HEK293 (cell line): ENCODE data around the gene PCDHGB2.

Experiments
- CTCF ChIA-PET: fragments of 350-600 bp; formaldehyde crosslinking; extraction: SDS; loops from one replicate; lab custom pipeline; 2021; ENCODE audit warnings: antibody characterized with exemption; lab: Yijun Ruan, JAX
- POLR2A ChIA-PET: fragments of 300-600 bp; formaldehyde crosslinking; extraction: SDS; loops from one replicate; lab custom pipeline; 2020; ENCODE audit warnings: antibody characterized with exemption, inconsistent platforms; lab: Yijun Ruan, JAX
- H3K27ac ChIP-seq: fragments of 200-500 bp; sonication (Bioruptor generic); 2 replicates; pipeline ENCODE4 v1.5.1; 2014; ENCODE audit warnings: low read depth, low read length, control low read depth, inconsistent platforms; ENCODE audit errors: extremely low read depth
- H3K36me3 ChIP-seq, 2 experiments: fragments of 200-500 bp in 1 of 2; sonication (Bioruptor generic) in 1 of 2; 1 replicate in 1 of 2; 2 replicates in 1 of 2; pipeline ENCODE4 v1.5.1; 2014 to 2017; ENCODE audit warnings: inconsistent platforms in 2 of 2, low read length in 2 of 2; ENCODE audit not compliant: control insufficient read depth in 2 of 2, insufficient read depth in 1 of 2
- H3K4me1 ChIP-seq: fragments of 200-500 bp; sonication (Bioruptor generic); 2 replicates; pipeline ENCODE4 v1.5.1; 2014; ENCODE audit warnings: mild to moderate bottlenecking, low read length, inconsistent platforms; ENCODE audit not compliant: control insufficient read depth, insufficient read depth
- H3K4me3 ChIP-seq: 2 replicates; pipeline ENCODE4 v1.5.1; 2011; ENCODE audit warnings: low read depth, mild to moderate bottlenecking, control low read depth, low read length, moderate library complexity
- H3K9me3 ChIP-seq: fragments of 200-500 bp; sonication (Bioruptor generic); 2 replicates; pipeline ENCODE4 v1.5.1; 2014; ENCODE audit warnings: low read depth, low read length, inconsistent platforms; ENCODE audit not compliant: control insufficient read depth, insufficient read depth
- ELK4 ChIP-seq: IDR thresholded peaks from 2 replicates; pipeline ENCODE4 v1.6.1; 2011; ENCODE audit warnings: mild to moderate bottlenecking, low read depth, low read length, borderline replicate concordance
- HOXD13 ChIP-seq: sonication (generic); formaldehyde crosslinking; IDR thresholded peaks from 2 replicates; pipeline ENCODE4 v1.8.0; 2022; ENCODE audit warnings: missing genetic modification reagents, borderline replicate concordance
- IKZF3 ChIP-seq: fragments of 450-650 bp; IDR thresholded peaks from 2 replicates; pipeline ENCODE4 v1.5.0; 2018; ENCODE audit warnings: missing biosample characterization, mild to moderate bottlenecking, missing genetic modification characterization, moderate library complexity
- PBX3 ChIP-seq: sonication (generic); formaldehyde crosslinking; IDR thresholded peaks from 2 replicates; pipeline ENCODE4 v1.8.1; 2022; ENCODE audit warnings: mild to moderate bottlenecking, moderate library complexity, missing genetic modification reagents
- PRDM4 ChIP-seq: fragments of 450-650 bp; formaldehyde crosslinking; IDR thresholded peaks from 2 replicates; pipeline ENCODE4 v1.5.1; 2017; ENCODE audit warnings: missing biosample characterization, missing genetic modification characterization
- REST ChIP-seq: fragments of 450-650 bp; formaldehyde crosslinking; IDR thresholded peaks from 2 replicates; pipeline ENCODE4 v1.5.1; 2016; ENCODE audit warnings: missing biosample characterization, missing genetic modification characterization
- SCRT1 ChIP-seq: fragments of 450-650 bp; formaldehyde crosslinking; IDR thresholded peaks from 2 replicates; pipeline ENCODE4 v1.5.1; 2016; ENCODE audit warnings: missing biosample characterization, missing genetic modification characterization, borderline replicate concordance
- ZBTB17 ChIP-seq: fragments of 450-650 bp; formaldehyde crosslinking; IDR thresholded peaks from 2 replicates; pipeline ENCODE4 v1.5.1; 2016; ENCODE audit warnings: missing biosample characterization, missing genetic modification characterization
- ZBTB48 ChIP-seq: fragments of 450-650 bp; formaldehyde crosslinking; IDR thresholded peaks from 2 replicates; pipeline ENCODE4 v1.5.1; 2016; ENCODE audit warnings: missing biosample characterization, missing genetic modification characterization
- ZFP37 ChIP-seq: fragments of 450-650 bp; formaldehyde crosslinking; IDR thresholded peaks from 2 replicates; pipeline ENCODE4 v1.5.1; 2016; ENCODE audit warnings: missing biosample characterization, missing genetic modification characterization
- ZFP41 ChIP-seq: fragments of 450-650 bp; formaldehyde crosslinking; IDR thresholded peaks from 2 replicates; pipeline ENCODE4 v1.5.1; 2016; ENCODE audit warnings: missing biosample characterization, missing genetic modification characterization, borderline replicate concordance
- ZNF10 ChIP-seq: fragments of 450-650 bp; formaldehyde crosslinking; IDR thresholded peaks from 2 replicates; pipeline ENCODE4 v1.5.1; 2017; ENCODE audit warnings: missing biosample characterization, missing genetic modification characterization
- ZNF404 ChIP-seq: fragments of 450-650 bp; formaldehyde crosslinking; IDR thresholded peaks from 2 replicates; pipeline ENCODE4 v1.5.1; 2017; ENCODE audit warnings: missing biosample characterization, missing genetic modification characterization
- ZNF473 ChIP-seq: fragments of 450-650 bp; formaldehyde crosslinking; IDR thresholded peaks from 2 replicates; pipeline ENCODE4 v1.5.1; 2017; ENCODE audit warnings: missing biosample characterization, missing genetic modification characterization
- ZNF48 ChIP-seq: fragments of 450-650 bp; formaldehyde crosslinking; IDR thresholded peaks from 2 replicates; pipeline ENCODE4 v1.5.1; 2016; ENCODE audit warnings: missing biosample characterization, missing genetic modification characterization
- ZNF530 ChIP-seq: fragments of 450-650 bp; formaldehyde crosslinking; IDR thresholded peaks from 2 replicates; pipeline ENCODE4 v1.5.1; 2016; ENCODE audit warnings: low read depth, missing biosample characterization, missing genetic modification characterization
- ZNF624 ChIP-seq: fragments of 450-650 bp; formaldehyde crosslinking; IDR thresholded peaks from 2 replicates; pipeline ENCODE4 v1.5.1; 2017; ENCODE audit warnings: missing biosample characterization, missing genetic modification characterization
- ZNF639 ChIP-seq: fragments of 450-650 bp; formaldehyde crosslinking; IDR thresholded peaks from 2 replicates; pipeline ENCODE4 v1.5.1; 2016; ENCODE audit warnings: missing biosample characterization, missing genetic modification characterization
- ZNF692 ChIP-seq: fragments of 450-650 bp; formaldehyde crosslinking; IDR thresholded peaks from 2 replicates; pipeline ENCODE4 v1.5.1; 2016; ENCODE audit warnings: missing biosample characterization, missing genetic modification characterization
- ZNF747 ChIP-seq: fragments of 450-650 bp; formaldehyde crosslinking; IDR thresholded peaks from 2 replicates; pipeline ENCODE4 v1.5.1; 2016; ENCODE audit warnings: missing biosample characterization, missing genetic modification characterization
- ZNF768 ChIP-seq: fragments of 450-650 bp; formaldehyde crosslinking; IDR thresholded peaks from 2 replicates; pipeline ENCODE4 v1.5.1; 2018; ENCODE audit warnings: missing biosample characterization, mild to moderate bottlenecking, missing genetic modification characterization

Gene PCDHGB2

GRCh38 chr5:141399555-141400258, 39.9 kb downstream of the PCDHGB2 start (continued):
- TF ChIP-seq PBX3 (CRISPR knock-in tag) (no peak), ZNF747 (tag by site-specific recombination) (no peak), ZFP37 (tag by site-specific recombination) (no peak), ZNF692 (tag by site-specific recombination) (no peak)

- Histone ChIP-seq H3K9me3 (no peaks in the 10 kb centered on the region; the same call in 1 of the 2 replicates), H3K27ac (no peak within 1 kb of the TSS), H3K4me1 (no peaks in the 10 kb centered on the region), H3K4me3 (no peak within 1 kb of the TSS), H3K36me3 (no peaks in the 10 kb centered on the region)
- ChIA-PET CTCF (interaction anchor here (0.8 kb wide), 2 partner anchors 20 to 155 kb away, joined by 3 to 4 read pairs; partner anchors contain the start of gene PCDHGA7), POLR2A (no interaction called here)
- TF ChIP-seq HOXD13: no peak
- no peak for TF ChIP-seq ZNF10
- TF ChIP-seq ZNF473 (tag by site-specific recombination): no peak
- TF ChIP-seq ZBTB48 (tag by site-specific recombination): no peak
- no peak for TF ChIP-seq ZFP41 (tag by site-specific recombination)
- no peak for TF ChIP-seq IKZF3
- no peak for TF ChIP-seq ZNF48 (tag by site-specific recombination)
- no peak for TF ChIP-seq PRDM4 (tag by site-specific recombination)
- TF ChIP-seq ELK4: no peak
- TF ChIP-seq ZFP37 (tag by site-specific recombination): no peak
- TF ChIP-seq ZBTB17 (tag by site-specific recombination): no peak
Observed at GRCh38 chr5:141402553-141403243, 42.9 kb downstream of the PCDHGB2 start, which contains the start of gene PCDHGA9. Gene PCDHGA9 (plus strand): TSS chr5:141402778. CDS start chr5:141402953, 175 bp downstream.

GRCh38 chr5:141403387-141403786, 43.6 kb downstream of the PCDHGB2 start:
- H3K4me1 ChIP-seq: no peaks in the 10 kb centered on the region
- no peaks in the 10 kb centered on the region; the same call in 1 of the 2 replicates for H3K9me3 ChIP-seq
- ChIA-PET CTCF (interaction anchor here (0.8 kb wide), 2 partner anchors 21 to 154 kb away, joined by 3 to 4 read pairs; partner anchors contain the start of gene PCDHGA7), POLR2A (no interaction called here)
- no peaks in the 10 kb centered on the region for H3K36me3 ChIP-seq
- no peak overlapping the region for H3K4me3 ChIP-seq
- H3K27ac ChIP-seq: no peak overlapping the region
- no peak for TF ChIP-seq ZNF624 (tag by site-specific recombination)
- no peak for TF ChIP-seq ZNF768 (tag by site-specific recombination)
- no peak for TF ChIP-seq REST (tag by site-specific recombination)
- TF ChIP-seq SCRT1 (tag by site-specific recombination): no peak
- TF ChIP-seq ZNF404: no peak
- no peak for TF ChIP-seq ZNF530
- no peak for TF ChIP-seq ZNF639
